Cortex of kidney (tissue), 1 donor: ENCODE results near the gene DDHD1.

Source experiments
- DNase-seq: peaks from one replicate; lab custom pipeline; 2025; lab: John Stamatoyannopoulos, UW

Gene DDHD1

DNA sequence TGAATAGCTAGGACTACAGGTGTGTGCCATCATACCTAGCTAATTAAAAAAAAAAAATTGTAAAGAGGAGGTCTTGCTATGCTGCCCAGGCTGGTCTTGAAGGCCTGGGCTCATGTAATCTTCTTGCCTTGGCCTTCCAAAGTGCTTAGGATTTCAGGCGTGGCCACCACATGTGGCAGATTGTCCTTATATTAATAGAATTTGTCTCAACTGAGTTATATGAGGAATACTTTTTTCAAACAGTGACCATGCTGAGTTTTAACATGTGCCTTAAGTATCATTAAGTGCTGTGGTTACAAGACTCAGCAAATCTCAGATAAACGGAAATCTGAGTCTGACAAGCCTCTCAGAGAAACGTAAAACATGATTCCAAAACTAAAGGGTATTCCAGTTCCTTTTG is 119.1 kb downstream of the DDHD1 start:
- no peak for DNase-seq

DNA sequence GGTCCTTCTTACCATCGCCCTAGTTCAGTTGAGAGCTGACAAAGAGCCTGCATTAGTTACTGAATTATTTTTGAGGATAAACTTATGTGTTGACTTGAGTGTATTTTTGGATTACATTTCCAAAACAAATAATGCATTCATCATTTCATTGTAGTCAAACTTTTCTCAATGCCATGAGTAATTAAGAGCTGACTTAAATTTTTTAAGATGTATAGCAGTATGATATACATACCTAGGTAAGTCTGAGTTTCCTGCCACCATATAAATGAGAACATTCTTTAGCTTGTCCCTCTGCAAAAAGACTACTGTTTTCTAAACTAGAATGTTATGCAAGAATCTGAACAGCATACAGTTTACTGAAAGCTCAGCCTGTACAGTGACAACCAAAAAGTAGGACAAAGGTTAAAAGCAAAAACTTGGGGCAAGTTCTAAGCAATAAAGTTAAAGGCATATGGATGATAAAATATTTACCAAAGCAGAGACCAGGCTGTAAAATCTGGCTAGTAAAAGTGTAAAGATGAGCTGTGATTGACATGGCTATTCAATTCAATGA is 120.2 kb downstream of the DDHD1 start:
- no peak for DNase-seq

- DNase-seq = no peak
Observed at GRCh38 chr14:53032161-53032803, 120.8 kb downstream of the DDHD1 start.

DNA sequence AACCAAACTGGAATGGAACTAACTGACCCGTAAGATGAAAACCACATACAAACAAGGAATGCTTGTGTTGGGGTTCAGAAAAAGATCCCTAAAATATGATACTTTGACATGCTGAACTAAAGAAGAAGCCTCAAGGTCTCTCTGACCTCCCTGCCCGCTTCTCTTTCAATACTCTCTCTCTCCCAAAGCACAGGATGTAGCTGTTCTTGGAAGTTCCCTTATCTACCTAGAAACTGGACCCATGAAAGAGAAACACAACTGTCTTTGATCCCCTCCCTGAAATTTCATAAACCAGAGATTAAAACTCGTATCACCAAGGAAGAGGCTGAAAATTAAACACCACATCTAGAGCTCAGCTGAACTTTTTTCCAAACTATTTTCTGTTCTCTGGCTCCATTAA is 125.6 kb downstream of the DDHD1 start:
- no peak for DNase-seq

DNA sequence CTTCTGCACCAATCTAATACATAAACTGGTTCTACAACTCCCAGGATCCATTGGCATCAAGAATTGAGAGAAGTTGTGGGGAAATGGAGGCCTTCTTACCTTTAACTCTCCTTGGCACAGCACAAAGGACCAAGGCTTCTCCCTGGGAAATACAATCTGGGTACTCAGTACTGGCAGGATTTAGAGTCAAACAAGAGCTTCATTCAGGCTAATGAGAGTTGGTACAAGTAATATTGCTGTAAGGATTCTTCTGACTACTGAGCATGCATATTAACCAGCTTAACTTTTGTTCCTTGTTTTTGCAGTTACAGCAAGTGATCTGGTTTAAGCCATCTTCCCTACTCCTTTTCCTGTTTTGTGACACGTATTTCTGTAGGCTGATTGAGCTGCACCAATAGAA is 126.1 kb downstream of the DDHD1 start:
- DNase-seq = no peak

GRCh38 chr14:53023325-53023724 is 129.8 kb downstream of the DDHD1 start:
- no peak for DNase-seq

DNA sequence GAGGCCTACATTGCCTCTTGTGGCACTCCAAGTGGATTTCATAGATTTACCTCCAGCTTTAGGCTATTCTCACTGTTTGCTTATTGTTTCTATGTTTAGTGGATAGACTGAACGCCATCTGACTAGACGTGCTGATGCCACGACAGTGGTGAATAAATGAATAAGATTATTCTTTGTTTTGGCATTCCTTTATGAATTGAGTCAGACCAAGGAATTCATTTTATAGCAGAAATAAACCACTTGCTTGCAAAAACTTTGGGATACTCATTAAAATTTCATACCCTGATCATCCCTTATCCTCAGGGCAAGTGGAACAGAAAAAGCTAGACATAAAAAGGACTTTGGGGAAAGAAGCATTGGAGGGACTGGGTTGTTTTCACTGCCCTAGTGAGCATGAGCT is 130.5 kb downstream of the DDHD1 start:
- DNase-seq = no peak

- no peak for DNase-seq
Observed at GRCh38 chr14:53020193-53020932, 132.8 kb downstream of the DDHD1 start.

DNA sequence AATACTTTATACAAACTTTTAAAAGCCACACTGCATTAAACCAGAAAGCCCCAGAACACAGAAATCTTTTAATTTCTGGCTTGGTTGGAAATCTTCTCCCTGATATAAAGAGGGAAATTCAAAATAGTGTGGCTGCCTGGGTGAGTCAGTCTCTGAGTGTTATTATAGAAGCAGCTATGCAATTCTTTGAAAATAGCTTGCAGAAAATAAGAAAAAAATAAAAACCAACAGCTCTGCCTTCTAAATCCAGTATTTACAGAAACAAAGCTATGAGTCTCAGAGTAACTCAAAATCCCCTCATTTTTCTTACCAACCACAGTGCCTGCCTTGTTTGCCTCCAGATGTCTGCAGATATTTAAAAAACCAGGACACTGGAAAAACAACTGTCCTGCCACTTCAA is 133.7 kb downstream of the DDHD1 start:
- no peak for DNase-seq

GRCh38 chr14:53017837-53018236 is 135.3 kb downstream of the DDHD1 start:
- DNase-seq = no peak

- no peak for DNase-seq
Observed at GRCh38 chr14:53016919-53017318, 136.2 kb downstream of the DDHD1 start.

DNA sequence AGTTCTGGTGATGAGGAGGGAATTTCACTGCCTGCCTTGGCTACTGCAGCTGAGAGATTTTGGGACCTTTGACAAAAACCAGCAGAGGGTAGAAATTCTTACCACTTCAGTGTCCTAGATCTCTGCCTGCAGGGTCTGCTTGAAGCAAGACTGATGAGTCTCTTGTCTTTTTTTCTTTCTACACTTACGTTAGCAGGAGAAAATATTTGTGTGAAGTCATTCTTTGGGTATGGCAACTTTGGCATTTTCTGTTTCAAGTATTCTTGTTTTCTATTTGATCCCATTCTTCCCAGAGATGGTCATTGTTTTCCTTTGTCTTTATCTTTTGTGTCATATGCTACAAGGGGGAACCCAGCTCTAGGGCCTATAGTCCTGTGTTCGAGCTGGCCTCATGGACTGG is 136.6 kb downstream of the DDHD1 start:
- DNase-seq = no peak

DNA sequence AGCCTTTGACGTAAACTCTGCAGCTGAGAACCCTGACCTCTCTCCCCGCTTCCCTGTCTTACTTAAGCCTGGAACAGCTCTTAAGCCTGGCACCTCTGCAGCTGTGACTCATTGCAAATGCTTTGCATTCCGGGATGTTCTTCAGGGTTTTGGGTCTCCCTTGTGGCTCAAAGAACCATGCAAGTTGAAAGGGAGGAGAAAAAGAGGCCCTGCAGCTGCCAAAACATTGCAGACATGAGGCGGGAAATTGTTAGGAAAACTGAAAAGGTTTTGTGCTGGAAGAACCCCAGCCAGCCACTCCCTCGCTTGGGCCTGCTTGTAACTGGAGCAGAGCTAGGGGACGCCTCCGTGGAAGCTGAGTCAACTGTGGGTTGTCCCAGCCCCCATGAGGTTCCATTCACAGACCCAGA is 142.1 kb downstream of the DDHD1 start:
- DNase-seq = no peak

GRCh38 chr14:53010193-53011040 is 142.7 kb downstream of the DDHD1 start:
- DNase-seq = no peak

DNA sequence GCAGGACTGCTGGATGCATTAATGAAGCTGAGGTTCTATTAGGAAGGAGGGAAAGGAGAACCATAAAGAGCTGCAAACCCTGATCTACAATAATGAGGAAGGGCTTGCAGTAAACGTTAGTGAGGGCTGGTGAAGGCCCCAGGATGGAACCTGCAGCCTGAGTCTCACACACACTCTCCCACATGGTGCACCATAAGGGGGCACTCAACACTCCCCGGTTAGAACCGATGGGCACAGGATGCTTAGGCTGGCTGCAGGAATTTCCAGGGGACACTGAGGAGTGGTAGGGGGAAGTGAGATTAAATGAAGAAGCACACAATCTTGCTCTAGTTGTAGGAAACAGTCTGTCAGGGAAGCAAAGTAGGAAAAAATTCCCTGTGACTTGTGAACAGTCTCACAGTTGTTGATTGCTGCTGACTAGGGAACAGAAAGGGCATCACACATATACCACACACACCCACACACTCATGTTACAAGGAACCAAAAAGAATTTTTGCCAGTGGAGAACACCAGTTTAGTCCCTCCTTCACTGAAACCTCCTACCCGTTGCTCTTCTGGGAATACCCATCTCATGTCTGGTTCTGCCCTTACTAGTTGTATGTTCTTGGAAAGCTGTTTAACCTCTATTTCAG is 146.1 kb downstream of the DDHD1 start:
- DNase-seq = no peak

DNA sequence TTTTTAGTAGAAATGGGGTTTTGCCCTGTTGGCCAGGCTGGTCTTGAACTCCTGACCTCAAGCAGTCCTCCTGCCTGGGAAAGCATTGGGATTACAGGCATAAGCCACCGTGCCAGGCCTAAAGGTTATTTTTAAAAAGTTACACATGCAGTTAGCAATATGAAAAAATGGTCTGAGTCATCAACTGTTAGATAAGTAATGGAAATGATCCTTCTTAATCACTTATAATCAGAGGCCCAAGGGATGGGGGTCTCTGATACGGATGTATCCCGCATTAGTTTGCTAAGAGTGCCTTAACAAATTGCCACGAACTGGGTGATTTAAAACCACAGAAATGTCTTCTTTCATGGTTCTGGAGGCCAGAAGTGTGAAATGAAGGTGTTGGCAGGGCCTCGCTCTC is 148.1 kb downstream of the DDHD1 start:
- DNase-seq = no peak

DNA sequence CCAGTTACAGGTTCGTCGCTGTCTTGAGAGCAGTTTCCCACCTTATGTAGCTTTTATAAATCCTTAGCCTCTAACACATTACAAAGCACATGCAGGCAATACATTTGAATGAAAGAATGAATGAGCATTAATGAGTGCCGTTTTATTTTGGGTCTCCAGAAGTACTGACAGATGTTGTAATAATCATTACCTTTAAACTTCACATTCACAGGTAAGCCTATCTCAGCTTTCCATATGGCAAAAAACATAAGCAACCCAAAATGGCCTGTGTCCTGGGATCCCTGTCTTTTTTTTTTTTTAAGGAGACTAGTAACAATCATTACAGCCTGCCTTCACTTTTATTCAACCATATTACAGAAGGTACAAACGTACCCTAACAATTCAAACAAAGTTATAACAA is 149.3 kb downstream of the DDHD1 start:
- DNase-seq = no peak

DNA sequence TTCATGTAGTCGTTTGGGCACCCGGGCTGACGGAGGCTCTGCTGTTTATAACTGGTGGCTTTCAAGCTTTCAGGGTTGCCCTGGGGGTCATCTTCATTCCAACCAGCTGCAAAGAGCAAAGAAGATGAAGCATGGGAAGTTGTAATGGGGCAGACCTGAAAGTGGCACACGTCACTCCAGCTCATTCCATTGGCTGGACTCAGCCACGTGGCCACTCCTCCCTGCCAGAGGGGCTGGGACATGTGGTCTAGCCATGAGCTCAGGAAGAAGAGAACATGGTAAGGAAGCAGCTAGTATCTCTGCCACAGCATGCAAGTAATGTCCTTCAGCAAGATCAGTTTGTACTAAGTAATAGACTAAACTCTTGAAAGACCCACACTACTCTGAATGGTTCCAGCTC is 150.5 kb downstream of the DDHD1 start:
- DNase-seq = no peak

DNA sequence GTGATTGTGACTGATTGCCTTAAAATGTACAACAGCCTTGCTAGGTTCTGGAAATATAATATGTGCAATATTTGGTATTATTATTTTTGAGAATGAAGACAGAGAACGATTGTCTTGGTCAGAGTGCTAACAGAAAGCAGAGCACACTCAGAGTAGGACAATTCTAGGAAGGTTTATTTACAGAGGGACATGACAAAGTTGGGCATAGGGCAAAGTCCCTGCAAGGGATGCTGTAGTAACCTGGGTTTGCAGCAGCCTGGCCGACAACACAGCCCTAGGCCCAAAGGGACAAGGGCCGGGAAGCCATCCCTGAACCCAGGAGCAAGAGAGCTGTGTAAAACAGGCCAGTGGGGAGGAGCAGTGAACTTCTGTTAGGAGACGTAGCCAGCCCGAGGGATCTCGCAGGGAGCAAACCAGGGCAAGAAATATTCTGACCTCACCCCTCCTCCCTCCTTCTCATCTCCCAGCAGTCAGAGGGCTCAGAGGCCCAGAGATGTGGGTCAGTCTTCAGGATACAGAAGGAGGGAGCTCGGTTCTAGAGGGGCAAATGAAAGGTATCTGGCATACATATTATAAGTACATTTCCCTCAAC is 151.2 kb downstream of the DDHD1 start:
- no peak for DNase-seq

DNA sequence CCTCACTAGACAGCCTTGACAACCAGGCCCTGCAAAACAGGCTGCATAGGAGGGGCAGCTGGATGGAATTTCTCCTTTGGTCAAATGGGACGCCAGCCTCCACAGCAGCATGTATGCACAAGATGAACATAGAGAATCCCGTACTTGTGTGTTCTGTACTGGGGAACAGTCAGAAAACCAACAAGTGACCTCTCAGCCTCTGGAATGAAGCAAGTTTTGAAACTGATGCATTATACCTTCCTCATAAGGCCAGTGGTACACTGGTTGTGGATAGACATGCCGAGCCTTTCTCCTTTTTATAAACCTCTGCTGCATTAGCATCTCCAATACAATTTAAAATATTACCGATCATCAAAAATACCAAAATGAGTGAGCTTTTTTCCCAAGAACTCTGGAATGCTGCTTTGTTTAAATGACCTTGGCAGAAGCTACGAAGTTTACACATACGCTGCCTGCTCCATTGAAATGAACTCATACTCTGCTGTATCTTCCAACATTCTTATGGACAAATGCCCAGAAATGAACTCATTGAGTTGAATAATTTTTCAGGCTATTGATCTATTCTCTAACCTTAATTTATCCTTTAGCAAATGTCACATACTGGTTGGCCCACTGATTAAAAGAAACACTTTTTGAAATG is 154.6 kb downstream of the DDHD1 start:
- no peak for DNase-seq

GRCh38 chr14:52996493-52996892 is 156.6 kb downstream of the DDHD1 start:
- DNase-seq = no peak
